Body of pancreas (tissue), 4 donors: ENCODE measurements around the gene WDR7. TPM values are rescaled to one million over a fixed set of nuclear protein-coding genes. Genes with fewer than 3 reads are reported as not detected.

Source experiments
- ATAC-seq: fragments of 150-250 bp; one replicate; pipeline ENCODE4 v1.9.1; 2016
- DNase-seq, 4 donors: peaks; one replicate each; pipeline ENCODE4 v3.0.0-alpha.2; 2019
- H3K27ac ChIP-seq, 4 donors: fragments of 200-600 bp; sonication (generic); 1 replicate in 3 of 4; 2 replicates in 1 of 4; pipeline versions ENCODE4 v1.5.1 to v1.6.1; 2016 to 2019; ENCODE audit warnings: mild to moderate bottlenecking in 1 of 4, mixed read lengths in 1 of 4, moderate library complexity in 1 of 4
- H3K27me3 ChIP-seq, 2 donors: fragments of 200-600 bp; sonication (generic); one replicate each; pipeline ENCODE4 v1.6.0; 2016; ENCODE audit warnings: mild to moderate bottlenecking in 1 of 2
- H3K36me3 ChIP-seq, 2 donors: fragments of 200-600 bp; sonication (generic); replicated peaks in 1 of 2; 2 replicates each; pipeline ENCODE4 v1.5.1; 2016; ENCODE audit warnings: low read depth in 2 of 2; ENCODE audit not compliant: insufficient read depth in 1 of 2
- H3K4me1 ChIP-seq: fragments of 200-600 bp; sonication (generic); one replicate; pipeline ENCODE4 v1.6.0; 2016
- H3K4me3 ChIP-seq, 2 donors: fragments of 200-600 bp; sonication (generic); 1 replicate in 1 of 2; 2 replicates in 1 of 2; pipeline ENCODE4 v1.5.1; 2016 to 2019
- H3K9me3 ChIP-seq, 3 donors: fragments of 200-600 bp; sonication (generic); 1 replicate in 2 of 3; 2 replicates in 1 of 3; pipeline ENCODE4 v1.5.1; 2016
- POLR2A ChIP-seq, 3 donors: fragments of 450-650 bp; IDR thresholded peaks; one replicate each; pipeline ENCODE4 v1.6.1; 2016; ENCODE audit warnings: antibody characterized with exemption in 3 of 3, mild to moderate bottlenecking in 2 of 3
- WGBS, 2 donors: methylation state at CpG; one replicate each; pipeline ENCODE4 v1.1.5; 2017; 5-methylcytosine and 5-hydroxymethylcytosine counted together
- intact Hi-C: fragments of 100-400 bp; cut with DNase I; formaldehyde crosslinking; loops from one replicate; pipeline ENCODE4 v1.15.1; 2023
- total RNA-seq, 2 donors: library from RNA; depleted of rRNA; stranded (reverse); fragments of >200 nt; gene quantifications; one replicate each; pipeline ENCODE4 v1.1.0, GENCODE V29; 2016
- TF ChIP-seq, protein P1 (sequence below), 7 experiments: fragments of 450-650 bp in 4 of 7; fragments of 200-600 bp in 3 of 7; sonication (generic) in 3 of 7; IDR thresholded peaks; one replicate each; pipeline ENCODE4 v1.5.1; 2016 to 2019; ENCODE audit warnings: antibody characterized with exemption in 7 of 7

The WDR7 gene
- total RNA-seq, 2 donors from 2014 or later = 16.3 to 21.4 TPM

DNA sequence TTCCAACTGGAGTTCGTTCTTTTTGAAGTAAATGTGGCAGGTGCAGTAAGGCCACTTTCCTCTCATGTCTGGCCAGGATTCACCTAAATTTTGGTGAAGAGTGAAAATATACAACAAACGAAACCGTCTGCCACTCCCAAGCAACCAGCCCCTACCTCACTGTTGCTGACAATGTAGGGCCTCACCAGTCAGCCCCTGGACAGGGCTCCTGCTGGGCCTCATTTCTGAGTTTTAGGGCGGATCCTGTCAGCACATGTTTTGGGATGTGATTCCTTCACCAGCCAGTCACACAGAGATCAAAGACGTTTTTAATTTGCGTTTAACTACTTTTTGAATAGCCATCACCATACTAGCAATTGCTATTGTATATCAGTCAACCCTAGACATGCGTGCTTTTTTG, 185.0 kb downstream of the WDR7 start:
- Histone ChIP-seq H3K27me3 (no peaks in the 10 kb centered on the region), H3K36me3 (no peaks in the 10 kb centered on the region), H3K4me1 (no peaks in the 10 kb centered on the region), H3K9me3 (no peaks in the 10 kb centered on the region), H3K4me3 (no peak overlapping the region), H3K27ac (no peak overlapping the region)
- no peak for ATAC-seq
- TF ChIP-seq, protein P1, sequence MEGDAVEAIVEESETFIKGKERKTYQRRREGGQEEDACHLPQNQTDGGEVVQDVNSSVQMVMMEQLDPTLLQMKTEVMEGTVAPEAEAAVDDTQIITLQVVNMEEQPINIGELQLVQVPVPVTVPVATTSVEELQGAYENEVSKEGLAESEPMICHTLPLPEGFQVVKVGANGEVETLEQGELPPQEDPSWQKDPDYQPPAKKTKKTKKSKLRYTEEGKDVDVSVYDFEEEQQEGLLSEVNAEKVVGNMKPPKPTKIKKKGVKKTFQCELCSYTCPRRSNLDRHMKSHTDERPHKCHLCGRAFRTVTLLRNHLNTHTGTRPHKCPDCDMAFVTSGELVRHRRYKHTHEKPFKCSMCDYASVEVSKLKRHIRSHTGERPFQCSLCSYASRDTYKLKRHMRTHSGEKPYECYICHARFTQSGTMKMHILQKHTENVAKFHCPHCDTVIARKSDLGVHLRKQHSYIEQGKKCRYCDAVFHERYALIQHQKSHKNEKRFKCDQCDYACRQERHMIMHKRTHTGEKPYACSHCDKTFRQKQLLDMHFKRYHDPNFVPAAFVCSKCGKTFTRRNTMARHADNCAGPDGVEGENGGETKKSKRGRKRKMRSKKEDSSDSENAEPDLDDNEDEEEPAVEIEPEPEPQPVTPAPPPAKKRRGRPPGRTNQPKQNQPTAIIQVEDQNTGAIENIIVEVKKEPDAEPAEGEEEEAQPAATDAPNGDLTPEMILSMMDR (IDR thresholded peaks at IDR 0.05) = no peak
- no peak for TF ChIP-seq POLR2A (IDR thresholded peaks at IDR 0.05)
- WGBS, 2 donors = 86 to 89% methylated on average over 7 of the region's 7 CpGs
- intact Hi-C loops = no loop called here
- no peak for DNase-seq

DNA sequence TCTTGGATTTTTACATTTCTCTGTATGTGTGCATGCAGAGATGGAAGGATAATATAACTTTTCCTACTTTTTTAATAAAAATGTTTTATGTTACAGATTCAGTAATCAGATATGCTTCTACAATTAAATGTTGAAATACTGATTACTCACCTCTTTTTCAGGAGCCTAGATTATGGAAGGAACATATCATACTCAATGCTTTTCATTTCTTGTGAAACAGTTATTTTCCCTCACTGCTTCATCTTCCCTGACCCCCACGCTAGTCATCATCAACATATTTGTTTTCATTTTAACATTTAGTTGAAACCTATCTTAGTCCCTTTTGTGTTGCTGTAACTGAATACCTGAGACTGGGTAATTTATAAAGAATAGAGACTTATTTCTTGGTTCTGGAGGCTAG, 190.7 kb downstream of the WDR7 start:
- DNase-seq = no peak
- TF ChIP-seq POLR2A (IDR thresholded peaks at IDR 0.05) = no peak
- TF ChIP-seq, protein P1 (IDR thresholded peaks at IDR 0.05) = no peak
- Histone ChIP-seq H3K9me3 (no peaks in the 10 kb centered on the region), H3K4me3 (no peak overlapping the region), H3K36me3 (no peaks in the 10 kb centered on the region), H3K4me1 (no peaks in the 10 kb centered on the region), H3K27me3 (no peaks in the 10 kb centered on the region), H3K27ac (no peak overlapping the region)
- intact Hi-C loops = no loop called here
- WGBS, 2 donors = 93% methylated on average over 1 of the region's 1 CpG
- no peak for ATAC-seq

DNA sequence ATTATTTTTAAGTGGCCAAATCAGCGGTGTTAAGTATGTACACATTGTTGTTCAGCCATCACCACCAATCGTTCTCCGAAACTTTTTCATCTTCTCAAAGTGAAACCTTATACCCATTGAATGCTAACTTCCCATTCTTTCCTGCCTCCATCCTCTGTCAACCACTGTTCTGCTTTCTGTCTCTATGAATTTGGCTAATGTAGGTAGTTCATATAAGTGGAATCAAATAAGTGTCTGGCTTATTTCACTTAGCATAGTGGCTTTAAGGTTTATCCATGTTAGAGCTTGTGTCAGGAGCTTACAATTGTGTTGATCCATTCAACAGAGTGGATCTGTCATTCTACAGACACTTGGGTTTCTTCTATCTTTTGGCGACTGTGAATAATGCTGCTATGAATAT, 192.1 kb downstream of the WDR7 start:
- Histone ChIP-seq H3K4me3 (no peak overlapping the region), H3K27ac (no peak overlapping the region), H3K4me1 (no peaks in the 10 kb centered on the region), H3K27me3 (no peaks in the 10 kb centered on the region), H3K9me3 (no peaks in the 10 kb centered on the region), H3K36me3 (no peaks in the 10 kb centered on the region)
- ATAC-seq (no peak), DNase-seq (no peak)
- intact Hi-C loops = no loop called here
- TF ChIP-seq, protein P1 (IDR thresholded peaks at IDR 0.05) = no peak
- no peak for TF ChIP-seq POLR2A (IDR thresholded peaks at IDR 0.05)
- WGBS, 2 donors = 91 to 98% methylated on average over 4 of the region's 4 CpGs

DNA sequence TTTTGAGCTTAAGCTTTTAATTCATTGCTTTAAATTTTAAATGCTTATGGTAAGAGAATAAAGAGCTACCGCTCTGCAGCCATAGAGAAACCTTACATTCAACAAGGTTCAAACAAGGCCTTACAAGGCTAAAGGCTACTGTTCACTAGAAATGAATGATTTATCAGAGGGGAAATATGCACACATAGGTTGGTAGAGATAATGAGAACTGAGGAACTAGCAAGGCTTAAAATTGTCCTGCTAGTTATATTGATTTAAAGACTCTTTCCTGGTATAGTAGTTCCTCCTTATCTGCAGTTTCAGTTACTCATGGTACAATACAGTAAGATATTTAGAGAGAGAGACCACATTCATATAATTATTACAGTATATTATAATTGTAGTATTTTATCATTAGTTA, 193.4 kb downstream of the WDR7 start:
- Histone ChIP-seq H3K4me1 (no peaks in the 10 kb centered on the region), H3K36me3 (no peaks in the 10 kb centered on the region), H3K27me3 (no peaks in the 10 kb centered on the region), H3K9me3 (no peaks in the 10 kb centered on the region), H3K4me3 (no peak overlapping the region), H3K27ac (no peak overlapping the region)
- WGBS, 2 donors = 89 to 100% methylated on average over 1 of the region's 1 CpG
- TF ChIP-seq, protein P1 (IDR thresholded peaks at IDR 0.05) = no peak
- no peak for TF ChIP-seq POLR2A (IDR thresholded peaks at IDR 0.05)
- intact Hi-C loops = no loop called here
- no peak for ATAC-seq
- DNase-seq = no peak

DNA sequence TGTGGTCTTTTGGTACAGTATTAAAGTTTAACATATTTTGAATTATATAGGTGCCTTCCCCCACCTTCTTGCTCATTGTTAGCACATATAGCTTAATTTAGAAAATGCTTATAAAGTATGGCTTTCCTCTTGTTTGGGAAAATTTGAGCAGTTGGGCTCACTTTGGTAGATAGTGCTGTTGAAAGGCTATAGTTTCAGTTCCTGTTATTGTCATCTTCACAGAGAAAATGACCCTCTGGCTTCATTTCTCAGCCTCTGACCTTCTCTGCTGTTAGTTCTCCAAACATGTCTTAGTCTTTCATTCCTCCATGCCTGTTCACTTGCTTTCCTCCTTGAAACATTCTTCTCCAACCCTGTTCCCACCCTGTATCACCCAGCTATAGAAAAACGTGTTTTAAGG, 200.6 kb downstream of the WDR7 start:
- Histone ChIP-seq H3K27ac (no peak overlapping the region), H3K36me3 (no peaks in the 10 kb centered on the region), H3K9me3 (no peaks in the 10 kb centered on the region), H3K27me3 (no peaks in the 10 kb centered on the region), H3K4me1 (no peaks in the 10 kb centered on the region), H3K4me3 (no peak overlapping the region)
- intact Hi-C loops = no loop called here
- TF ChIP-seq POLR2A (IDR thresholded peaks at IDR 0.05) = no peak
- TF ChIP-seq, protein P1 (IDR thresholded peaks at IDR 0.05) = no peak
- 24 to 43% methylated on average over 1 of the region's 1 CpG for WGBS, 2 donors
- DNase-seq (no peak), ATAC-seq (no peak)
